ENCODE results near the gene EVA1C. TPM values are rescaled to one million over a fixed set of nuclear protein-coding genes. Genes with fewer than 3 reads are reported as not detected.
A peak's percentile ranks its signal among the peaks of the same experiment; 100 is the strongest.

EVA1C gene
- polyA plus RNA-seq, 1 of the 3 experiments (the other 2 are of a cell fraction), result 10.1 TPM

DNA sequence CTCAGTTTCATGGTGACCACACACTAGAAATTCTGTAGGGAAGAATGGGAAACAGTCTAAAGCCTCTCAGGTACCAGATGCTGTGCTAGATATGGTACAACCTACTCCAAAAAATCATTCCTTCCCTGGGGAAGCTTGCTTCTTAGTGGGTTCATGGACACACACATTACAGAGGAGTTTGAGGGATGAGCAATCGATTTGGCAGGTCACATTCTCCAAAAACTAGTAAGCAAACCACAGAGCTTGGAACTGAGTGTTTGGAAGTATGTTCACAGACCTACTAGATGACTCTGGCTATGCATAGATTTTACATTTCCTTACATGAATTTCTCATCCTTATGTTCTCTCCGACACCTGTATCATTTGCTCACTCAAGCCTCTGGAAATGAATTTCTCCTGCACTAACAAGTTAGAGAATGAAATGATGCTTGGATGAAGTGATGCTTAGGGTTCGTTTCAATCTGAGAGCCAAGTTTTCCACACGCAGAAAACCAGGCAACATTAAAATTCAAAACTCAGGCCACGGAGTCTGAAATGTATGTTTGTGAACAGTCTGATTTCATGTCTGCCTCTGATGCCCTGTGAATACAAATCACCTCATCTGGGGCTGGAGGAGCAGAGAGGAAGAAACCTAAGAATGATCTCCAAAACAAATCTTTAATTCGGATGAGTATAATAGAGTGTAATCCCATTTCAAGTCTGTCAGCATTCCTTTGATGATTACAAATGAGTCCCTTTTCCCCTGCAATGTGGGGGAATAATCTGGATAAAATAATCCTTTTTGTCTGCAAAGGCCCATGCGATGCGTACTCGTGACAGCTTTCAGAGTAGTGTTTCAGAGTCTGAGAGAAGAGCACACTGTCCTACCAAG lies 11.0 kb downstream of the EVA1C start:
- POLR2A ChIA-PET, result no interaction called here
- no peak for DNase-seq
- CTCF ChIA-PET, result interaction anchor here (0.6 to 1.5 kb wide), 3 partner anchors 8 to 146 kb away, joined by 3 to 4 read pairs (median 3); no protein-coding TSS in a partner anchor
- no peaks in the 10 kb centered on the region for H4K20me1 ChIP-seq (ENCODE audit: insufficient read depth)
- WGBS (ENCODE audit: low lambda C conversion rate), result 66% methylated on average over 9 of the region's 9 CpGs
- 0 out of 2 replicates have a peak overlapping the region, but pooled peaks have one; percentile 17 for H3K4me2 ChIP-seq
- peaks cover 0 to 21% of the 10 kb centered on the region in 2 experiments; a peak in 2 of 4 replicates for H3K4me1 ChIP-seq (ENCODE audit: control insufficient read depth in 1 of 2, insufficient read depth in 2 of 2, low read depth in 1 of 2, low read length in 1 of 2)
- H3K4me3 ChIP-seq (ENCODE audit: low read depth in 2 of 2, low read length in 1 of 2), result no peak overlapping the region
- TF ChIP-seq TEAD4 (IDR thresholded peaks at IDR 0.05; ENCODE audit: borderline replicate concordance, insufficient read depth), result peak; percentile 64; the same call in 1 of the 2 replicates
- TF ChIP-seq, protein P1, sequence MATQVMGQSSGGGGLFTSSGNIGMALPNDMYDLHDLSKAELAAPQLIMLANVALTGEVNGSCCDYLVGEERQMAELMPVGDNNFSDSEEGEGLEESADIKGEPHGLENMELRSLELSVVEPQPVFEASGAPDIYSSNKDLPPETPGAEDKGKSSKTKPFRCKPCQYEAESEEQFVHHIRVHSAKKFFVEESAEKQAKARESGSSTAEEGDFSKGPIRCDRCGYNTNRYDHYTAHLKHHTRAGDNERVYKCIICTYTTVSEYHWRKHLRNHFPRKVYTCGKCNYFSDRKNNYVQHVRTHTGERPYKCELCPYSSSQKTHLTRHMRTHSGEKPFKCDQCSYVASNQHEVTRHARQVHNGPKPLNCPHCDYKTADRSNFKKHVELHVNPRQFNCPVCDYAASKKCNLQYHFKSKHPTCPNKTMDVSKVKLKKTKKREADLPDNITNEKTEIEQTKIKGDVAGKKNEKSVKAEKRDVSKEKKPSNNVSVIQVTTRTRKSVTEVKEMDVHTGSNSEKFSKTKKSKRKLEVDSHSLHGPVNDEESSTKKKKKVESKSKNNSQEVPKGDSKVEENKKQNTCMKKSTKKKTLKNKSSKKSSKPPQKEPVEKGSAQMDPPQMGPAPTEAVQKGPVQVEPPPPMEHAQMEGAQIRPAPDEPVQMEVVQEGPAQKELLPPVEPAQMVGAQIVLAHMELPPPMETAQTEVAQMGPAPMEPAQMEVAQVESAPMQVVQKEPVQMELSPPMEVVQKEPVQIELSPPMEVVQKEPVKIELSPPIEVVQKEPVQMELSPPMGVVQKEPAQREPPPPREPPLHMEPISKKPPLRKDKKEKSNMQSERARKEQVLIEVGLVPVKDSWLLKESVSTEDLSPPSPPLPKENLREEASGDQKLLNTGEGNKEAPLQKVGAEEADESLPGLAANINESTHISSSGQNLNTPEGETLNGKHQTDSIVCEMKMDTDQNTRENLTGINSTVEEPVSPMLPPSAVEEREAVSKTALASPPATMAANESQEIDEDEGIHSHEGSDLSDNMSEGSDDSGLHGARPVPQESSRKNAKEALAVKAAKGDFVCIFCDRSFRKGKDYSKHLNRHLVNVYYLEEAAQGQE (IDR thresholded peaks at IDR 0.05; ENCODE audit: low read depth, low read length), result no peak
- peak; percentile 58 for TF ChIP-seq PBX3 (IDR thresholded peaks at IDR 0.05)
- TF ChIP-seq, protein P2, sequence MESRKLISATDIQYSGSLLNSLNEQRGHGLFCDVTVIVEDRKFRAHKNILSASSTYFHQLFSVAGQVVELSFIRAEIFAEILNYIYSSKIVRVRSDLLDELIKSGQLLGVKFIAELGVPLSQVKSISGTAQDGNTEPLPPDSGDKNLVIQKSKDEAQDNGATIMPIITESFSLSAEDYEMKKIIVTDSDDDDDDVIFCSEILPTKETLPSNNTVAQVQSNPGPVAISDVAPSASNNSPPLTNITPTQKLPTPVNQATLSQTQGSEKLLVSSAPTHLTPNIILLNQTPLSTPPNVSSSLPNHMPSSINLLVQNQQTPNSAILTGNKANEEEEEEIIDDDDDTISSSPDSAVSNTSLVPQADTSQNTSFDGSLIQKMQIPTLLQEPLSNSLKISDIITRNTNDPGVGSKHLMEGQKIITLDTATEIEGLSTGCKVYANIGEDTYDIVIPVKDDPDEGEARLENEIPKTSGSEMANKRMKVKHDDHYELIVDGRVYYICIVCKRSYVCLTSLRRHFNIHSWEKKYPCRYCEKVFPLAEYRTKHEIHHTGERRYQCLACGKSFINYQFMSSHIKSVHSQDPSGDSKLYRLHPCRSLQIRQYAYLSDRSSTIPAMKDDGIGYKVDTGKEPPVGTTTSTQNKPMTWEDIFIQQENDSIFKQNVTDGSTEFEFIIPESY (IDR thresholded peaks at IDR 0.05; ENCODE audit: borderline replicate concordance, low read depth), result no peak; the same call in 1 of the 2 replicates
- TF ChIP-seq CTCF (IDR thresholded peaks at IDR 0.05), result no peak
- no peak for TF ChIP-seq SIN3A (IDR thresholded peaks at IDR 0.05; ENCODE audit: borderline replicate concordance, low read depth, low read length)
- 0 out of 2 replicates have a peak, but pooled peaks have one; percentile 25 for TF ChIP-seq NFIC (IDR thresholded peaks at IDR 0.05; ENCODE audit: borderline replicate concordance)
- peak; percentile 73 for TF ChIP-seq FOSL2 (IDR thresholded peaks at IDR 0.05; ENCODE audit: borderline replicate concordance, low read depth)
- peak; percentile 51; the same call in 1 of the 2 replicates for TF ChIP-seq TCF12 (IDR thresholded peaks at IDR 0.05)
- TF ChIP-seq RFX5 (IDR thresholded peaks at IDR 0.05; ENCODE audit: low read length), result no peak
- TF ChIP-seq GATA2 (CRISPR knock-in tag; IDR thresholded peaks at IDR 0.05), result no peak
- peak; percentile 55 for TF ChIP-seq JUND (IDR thresholded peaks at IDR 0.05)
- TF ChIP-seq MXI1 (IDR thresholded peaks at IDR 0.05; ENCODE audit: low read depth, low read length), result no peak
- no peak for TF ChIP-seq IRF3 (IDR thresholded peaks at IDR 0.05; ENCODE audit: low read depth, low read length)
- no peak for TF ChIP-seq EZH2phosphoT487 (IDR thresholded peaks at IDR 0.05; ENCODE audit: borderline replicate concordance, low read depth)
- no peak for TF ChIP-seq YY1 (IDR thresholded peaks at IDR 0.05; ENCODE audit: low read depth)
- TF ChIP-seq MEF2A (IDR thresholded peaks at IDR 0.05; ENCODE audit: borderline replicate concordance, low read depth), result no peak
- TF ChIP-seq RXRA (IDR thresholded peaks at IDR 0.05; ENCODE audit: borderline replicate concordance, low read depth), result no peak; the same call in 1 of the 2 replicates
- TF ChIP-seq TAF1 (IDR thresholded peaks at IDR 0.05; ENCODE audit: borderline replicate concordance, low read depth, low read length), result no peak
- peak in 1 of 2 experiments; percentile 51; a peak in 1 of 4 replicates for TF ChIP-seq EP300 (IDR thresholded peaks at IDR 0.05; ENCODE audit: borderline replicate concordance in 1 of 2, low read depth in 1 of 2, low read length in 1 of 2)
- no peaks in the 10 kb centered on the region for H3K27me3 ChIP-seq (ENCODE audit: insufficient read depth)
- H3K9me3 ChIP-seq, result peaks cover 8% of the 10 kb centered on the region; the same call in 1 of the 2 replicates
- H2AFZ ChIP-seq (ENCODE audit: low read depth), result no peak overlapping the region
- H3K36me3 ChIP-seq (replicated peaks in 1 of 2; ENCODE audit: control insufficient read depth in 1 of 2, insufficient read depth in 2 of 2, low read length in 1 of 2), result peaks cover 0 to 14% of the 10 kb centered on the region in 2 experiments
- H3K9ac ChIP-seq, result peak overlapping the region; percentile 51; the same call in 1 of the 2 replicates
- H3K9me2 ChIP-seq, result no peaks in the 10 kb centered on the region
- peaks cover 74% of the 10 kb centered on the region for H3K79me2 ChIP-seq (ENCODE audit: insufficient read depth)
- H3K27ac ChIP-seq (ENCODE audit: low read depth in 2 of 2, low read length in 1 of 2), result peak overlapping the region in 1 of 2 experiments; percentile 89; a peak in 2 of 4 replicates
- peaks cover 39% of the 10 kb centered on the region for H3F3A ChIP-seq (replicated peaks; ENCODE audit: insufficient read depth)
